SK-N-SH treated with all-trans-retinoic acid at 6 μM for 48 hours (cell line): ENCODE measurements around the gene ZC2HC1C.

Experiments
- ARNTL ChIP-seq: fragments of 450-650 bp; formaldehyde crosslinking; IDR thresholded peaks from 2 replicates; pipeline ENCODE4 v1.5.0; 2020; ENCODE audit warnings: low read depth, mild to moderate bottlenecking, moderate library complexity, borderline replicate concordance
- ISL1 ChIP-seq: fragments of 250-450 bp; sonication (Bioruptor Pico); IDR thresholded peaks from 2 replicates; pipeline ENCODE4 v2.1.2; 2022; ENCODE audit warnings: mild to moderate bottlenecking, moderate library complexity
- TCF4 ChIP-seq: fragments of 250-450 bp; sonication (Bioruptor Pico); IDR thresholded peaks from 2 replicates; pipeline ENCODE4 v1.8.0; 2021; ENCODE audit warnings: mild to moderate bottlenecking, moderate library complexity, borderline replicate concordance
- ZNF565 ChIP-seq: fragments of 450-650 bp; formaldehyde crosslinking; conservative IDR thresholded peaks from 2 replicates; pipeline ENCODE4 v1.5.0; 2020; ENCODE audit warnings: low read depth, mild to moderate bottlenecking, moderate library complexity
- TF ChIP-seq, protein P1 (sequence below): fragments of 250-450 bp; sonication (Bioruptor Pico); IDR thresholded peaks from 2 replicates; pipeline ENCODE4 v1.8.0; 2020; ENCODE audit warnings: mild to moderate bottlenecking, moderate library complexity, borderline replicate concordance

DNA sequence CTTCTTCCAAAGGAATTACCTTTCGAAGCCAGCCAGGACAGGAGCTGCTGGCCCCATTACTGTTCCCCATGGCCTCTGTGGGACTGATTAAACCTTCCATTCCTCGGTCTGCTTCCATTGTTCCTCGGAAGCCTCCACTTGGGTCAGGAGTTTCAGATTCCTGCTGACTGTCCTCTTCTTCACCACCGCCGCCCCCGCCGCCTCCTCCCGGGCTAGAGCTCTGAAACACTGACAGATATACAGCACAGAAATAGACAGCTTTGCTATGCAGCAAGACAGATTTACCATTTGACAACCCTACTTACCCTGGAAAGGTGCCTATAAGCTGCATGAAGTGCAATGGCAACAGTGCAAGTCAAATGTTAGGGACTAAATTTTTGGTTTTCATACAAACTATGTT, 21.8 kb downstream of the ZC2HC1C start:
- TF ChIP-seq TCF4, result no peak
- no peak for TF ChIP-seq ISL1 (CRISPR knock-in tag)
- TF ChIP-seq, protein P1, sequence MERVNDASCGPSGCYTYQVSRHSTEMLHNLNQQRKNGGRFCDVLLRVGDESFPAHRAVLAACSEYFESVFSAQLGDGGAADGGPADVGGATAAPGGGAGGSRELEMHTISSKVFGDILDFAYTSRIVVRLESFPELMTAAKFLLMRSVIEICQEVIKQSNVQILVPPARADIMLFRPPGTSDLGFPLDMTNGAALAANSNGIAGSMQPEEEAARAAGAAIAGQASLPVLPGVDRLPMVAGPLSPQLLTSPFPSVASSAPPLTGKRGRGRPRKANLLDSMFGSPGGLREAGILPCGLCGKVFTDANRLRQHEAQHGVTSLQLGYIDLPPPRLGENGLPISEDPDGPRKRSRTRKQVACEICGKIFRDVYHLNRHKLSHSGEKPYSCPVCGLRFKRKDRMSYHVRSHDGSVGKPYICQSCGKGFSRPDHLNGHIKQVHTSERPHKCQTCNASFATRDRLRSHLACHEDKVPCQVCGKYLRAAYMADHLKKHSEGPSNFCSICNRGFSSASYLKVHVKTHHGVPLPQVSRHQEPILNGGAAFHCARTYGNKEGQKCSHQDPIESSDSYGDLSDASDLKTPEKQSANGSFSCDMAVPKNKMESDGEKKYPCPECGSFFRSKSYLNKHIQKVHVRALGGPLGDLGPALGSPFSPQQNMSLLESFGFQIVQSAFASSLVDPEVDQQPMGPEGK (CRISPR knock-in tag), result no peak
- no peak for TF ChIP-seq ARNTL
- no peak for TF ChIP-seq ZNF565
